ENCODE results near the gene RAPGEF4. TPM values are rescaled to one million over a fixed set of nuclear protein-coding genes. Genes with fewer than 3 reads are reported as not detected.

RAPGEF4 gene
- total RNA-seq, 4 donors from 2014 or later = 3.7 to 8.9 (median 5.2) TPM

GRCh38 chr2:172928756-172929155, 193.1 kb downstream of the RAPGEF4 start:
- Histone ChIP-seq H3K9me3 (no peaks in the 10 kb centered on the region), H3K27ac (replicated peaks in 1 of 4) (peak overlapping the region in 3 of 4 donors; percentile 71 to 75 (median 75)), H3K4me1 (peaks cover 39 to 50% (median 46%) of the 10 kb centered on the region in 4 donors), H3K4me3 (peak overlapping the region in 2 of 4 donors; percentile 27 to 36), H3K36me3 (no peaks in the 10 kb centered on the region), H3K27me3 (no peaks in the 10 kb centered on the region)
- no peak for DNase-seq (ENCODE audit: extremely low spot score)
- TF ChIP-seq POLR2AphosphoS5 (IDR thresholded peaks at IDR 0.05) = no peak
- no peak for TF ChIP-seq EP300 (IDR thresholded peaks at IDR 0.05)
- no peak for TF ChIP-seq POLR2A (IDR thresholded peaks at IDR 0.05; ENCODE audit: low read depth)
- intact Hi-C loops (cut with DNase I) = no loop called here
- 37% methylated on average over 2 of the region's 2 CpGs for WGBS

- intact Hi-C loops (cut with DNase I) = loop anchor here (2.0 kb wide), 1 partner anchor 65 kb away; no protein-coding TSS in a partner anchor
- TF ChIP-seq POLR2A (IDR thresholded peaks at IDR 0.05; ENCODE audit: low read depth) (no peak), POLR2AphosphoS5 (IDR thresholded peaks at IDR 0.05) (no peak), CTCF (IDR thresholded peaks at IDR 0.05) (no peak), EP300 (IDR thresholded peaks at IDR 0.05) (no peak)
- H3K27ac ChIP-seq (replicated peaks in 1 of 4) = peak overlapping the region in 3 of 4 donors; percentile 61 to 71 (median 68)
- no peaks in the 10 kb centered on the region for H3K27me3 ChIP-seq
- no peak overlapping the region for H3K4me3 ChIP-seq
- no peak for DNase-seq (ENCODE audit: extremely low spot score)
- peaks cover 39 to 50% (median 46%) of the 10 kb centered on the region in 4 donors for H3K4me1 ChIP-seq
- H3K9me3 ChIP-seq = no peaks in the 10 kb centered on the region
- 74% methylated on average over 2 of the region's 2 CpGs for WGBS
- no peaks in the 10 kb centered on the region for H3K36me3 ChIP-seq
Measured at GRCh38 chr2:172929644-172930043, 194.0 kb downstream of the RAPGEF4 start.

GRCh38 chr2:172930871-172931255, 195.2 kb downstream of the RAPGEF4 start:
- TF ChIP-seq EP300 (IDR thresholded peaks at IDR 0.05) = no peak
- no peak for TF ChIP-seq CTCF (IDR thresholded peaks at IDR 0.05)
- no peak for TF ChIP-seq POLR2A (IDR thresholded peaks at IDR 0.05; ENCODE audit: low read depth)
- no peak for TF ChIP-seq POLR2AphosphoS5 (IDR thresholded peaks at IDR 0.05)
- Histone ChIP-seq H3K4me1 (peaks cover 39 to 50% (median 46%) of the 10 kb centered on the region in 4 donors), H3K27ac (replicated peaks in 1 of 4) (peak overlapping the region; percentile 45 to 71 (median 64)), H3K9me3 (no peaks in the 10 kb centered on the region), H3K36me3 (no peaks in the 10 kb centered on the region), H3K4me3 (no peak overlapping the region), H3K27me3 (no peaks in the 10 kb centered on the region)
- intact Hi-C loops (cut with DNase I) = loop anchor here (2.0 kb wide), 1 partner anchor 66 kb away; no protein-coding TSS in a partner anchor
- DNase-seq (ENCODE audit: extremely low spot score) = no peak
- WGBS = 28% methylated on average over 7 of the region's 7 CpGs

- Histone ChIP-seq H3K27me3 (no peaks in the 10 kb centered on the region), H3K4me3 (peak overlapping the region; percentile 31 to 46 (median 36)), H3K27ac (replicated peaks in 1 of 4) (peak overlapping the region; percentile 45 to 71 (median 64)), H3K9me3 (no peaks in the 10 kb centered on the region), H3K36me3 (no peaks in the 10 kb centered on the region), H3K4me1 (peaks cover 39 to 50% (median 46%) of the 10 kb centered on the region in 4 donors)
- WGBS = 22% methylated on average over 7 of the region's 7 CpGs
- TF ChIP-seq CTCF (IDR thresholded peaks at IDR 0.05) (no peak), POLR2AphosphoS5 (IDR thresholded peaks at IDR 0.05) (peak in 1 of 2 donors; percentile 28), POLR2A (IDR thresholded peaks at IDR 0.05; ENCODE audit: low read depth) (no peak)
- intact Hi-C loops (cut with DNase I) = loop anchor here (2.0 kb wide), 1 partner anchor 67 kb away; no protein-coding TSS in a partner anchor
- DNase-seq (ENCODE audit: extremely low spot score) = no peak
Measured at GRCh38 chr2:172931256-172931894, 195.7 kb downstream of the RAPGEF4 start.

- Histone ChIP-seq H3K4me3 (peak overlapping the region; percentile 31 to 46 (median 36)), H3K4me1 (peaks cover 39 to 50% (median 44%) of the 10 kb centered on the region in 4 donors), H3K27me3 (no peaks in the 10 kb centered on the region), H3K27ac (replicated peaks in 1 of 4) (peak overlapping the region; percentile 45 to 71 (median 64)), H3K9me3 (no peaks in the 10 kb centered on the region), H3K36me3 (no peaks in the 10 kb centered on the region)
- no peak for DNase-seq (ENCODE audit: extremely low spot score)
- TF ChIP-seq POLR2AphosphoS5 (IDR thresholded peaks at IDR 0.05) (no peak), CTCF (IDR thresholded peaks at IDR 0.05) (peak; percentile 59 to 76 (median 76))
- 3% methylated on average over 8 of the region's 8 CpGs for WGBS
- intact Hi-C loops (cut with DNase I) = loop anchor here (2.0 kb wide), 3 partner anchors 67 to 125 kb away; no protein-coding TSS in a partner anchor
Measured at GRCh38 chr2:172931918-172932520, 196.4 kb downstream of the RAPGEF4 start.

All from esophagus muscularis mucosa (tissue), 4 donors.